Fibroblast of skin of abdomen (primary cell): Measurements from ENCODE around the gene E2F4.

Experiments
- DNase-seq: peaks from one replicate; pipeline ENCODE4 v3.0.0-alpha.2; 2013

Gene E2F4

DNA sequence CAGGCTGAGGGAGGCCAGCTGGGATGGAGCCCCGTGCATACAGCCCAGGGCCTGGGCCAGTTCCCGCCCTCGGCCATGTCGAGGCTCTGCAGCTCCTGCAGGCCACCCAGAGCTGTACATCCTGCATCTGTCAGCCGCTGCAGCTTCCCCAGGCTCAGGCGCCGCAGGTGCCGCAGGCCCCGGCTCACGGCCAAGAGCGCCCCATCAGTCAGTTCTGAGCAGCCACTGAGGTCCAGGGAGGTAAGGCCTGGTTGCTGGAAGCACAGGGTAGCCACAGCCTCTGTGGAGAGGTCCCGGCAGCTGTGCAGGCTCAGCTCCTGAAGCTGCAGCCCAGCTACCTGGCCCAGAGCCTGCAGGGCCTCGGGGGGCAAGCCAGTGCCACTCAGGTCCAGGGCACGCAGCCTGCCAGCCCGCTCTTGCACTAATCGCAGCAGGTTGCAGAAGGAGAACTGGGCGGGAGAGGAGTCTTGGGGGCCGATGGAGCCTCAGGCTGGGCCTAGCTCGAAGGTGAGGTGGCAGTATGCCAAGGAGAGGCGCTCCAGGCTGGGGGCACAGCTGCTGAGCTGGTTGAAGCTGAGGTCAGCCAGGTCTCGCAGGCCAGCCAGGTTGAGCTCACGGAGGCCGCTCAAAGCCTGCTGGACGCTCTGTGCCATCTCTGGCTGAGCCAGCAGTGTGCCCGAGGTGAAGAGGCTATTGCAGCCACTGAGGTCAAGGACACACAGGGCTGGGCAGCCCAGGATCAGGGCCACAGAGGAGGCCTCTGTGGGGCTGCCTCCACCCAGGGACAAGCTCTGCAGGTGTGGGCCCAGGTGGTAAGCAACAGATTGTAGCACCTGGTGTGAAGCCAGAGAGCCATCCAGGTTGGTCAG lies 18.3 kb downstream of the E2F4 start:
- no peak for DNase-seq

DNA sequence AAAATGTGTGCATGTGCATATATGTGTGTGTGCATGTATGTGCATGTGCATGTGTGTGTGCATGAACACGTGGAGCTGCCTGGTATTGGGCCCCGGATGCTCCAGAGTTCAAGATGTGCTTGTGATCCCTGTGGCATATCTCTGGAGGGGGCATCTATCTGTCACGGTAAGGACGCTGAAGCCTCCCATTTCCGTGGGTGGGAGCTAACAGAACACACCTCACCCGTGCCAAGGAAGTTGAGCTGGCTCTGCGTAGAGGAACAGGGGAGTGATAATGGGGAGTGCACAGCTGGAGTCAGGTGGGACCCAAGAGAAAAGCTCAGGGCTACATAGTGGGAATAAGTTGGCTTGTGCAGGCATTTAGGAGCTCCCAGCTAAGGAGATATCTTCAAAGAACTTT lies 19.7 kb downstream of the E2F4 start:
- DNase-seq, result no peak

DNA sequence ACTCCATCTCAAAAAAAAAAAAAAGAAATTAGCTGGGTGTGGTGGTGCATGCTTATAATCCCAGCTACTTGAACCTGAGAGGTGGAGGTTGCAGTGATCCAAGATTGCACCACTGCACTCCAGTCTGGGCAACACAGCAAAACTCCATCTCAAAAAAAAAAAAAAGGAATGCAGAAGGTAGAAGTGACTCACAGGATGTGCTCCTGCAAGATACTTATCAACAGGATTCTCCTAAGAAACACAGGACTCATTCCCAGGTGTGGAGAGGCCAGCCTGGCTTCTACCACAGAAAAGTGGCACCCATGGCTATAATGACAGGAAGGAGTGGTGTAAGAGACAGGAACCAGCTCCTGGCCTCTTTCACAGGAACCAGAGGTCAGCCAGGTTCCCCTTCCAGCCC lies 20.8 kb downstream of the E2F4 start:
- no peak for DNase-seq

DNA sequence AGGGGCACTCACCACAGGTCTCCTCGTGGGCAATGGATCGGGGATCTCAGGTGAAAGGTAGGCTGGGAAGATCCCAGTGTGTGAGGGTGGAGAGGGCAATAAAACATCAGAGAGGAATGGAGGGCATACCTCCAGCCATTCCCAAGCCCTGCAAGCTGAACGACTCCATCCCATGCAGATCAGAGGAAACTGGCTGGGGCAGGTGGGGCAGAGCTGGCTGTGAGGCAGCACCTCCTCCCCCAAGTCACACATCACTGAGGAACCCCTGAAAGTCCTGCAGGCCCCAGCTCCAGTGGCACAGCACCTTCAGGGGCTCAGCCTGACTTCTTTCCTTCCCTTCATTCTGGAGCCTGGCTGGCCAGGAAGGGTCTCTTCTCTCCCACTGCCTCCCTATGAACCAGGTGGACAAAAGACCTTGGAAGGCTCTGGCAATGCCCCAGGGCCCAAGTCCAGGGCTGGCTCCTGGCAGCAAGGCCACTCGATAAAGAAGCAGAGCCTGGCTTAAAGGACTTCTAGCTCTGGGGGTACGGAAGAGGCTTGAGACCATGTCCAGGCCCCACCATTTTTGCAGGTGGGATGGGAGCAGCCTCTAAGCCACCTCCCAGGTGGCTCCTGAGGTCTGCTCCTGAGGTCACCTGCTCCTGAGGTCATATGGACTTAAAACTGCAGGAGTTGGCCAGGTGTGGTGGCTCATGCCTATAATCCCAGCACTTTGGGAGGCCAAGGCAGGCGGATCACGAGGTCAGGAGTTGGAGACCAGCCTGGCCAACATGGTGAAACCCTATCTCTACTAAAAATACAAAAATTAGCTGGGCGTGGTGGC lies 21.5 kb downstream of the E2F4 start:
- no peak for DNase-seq

DNA sequence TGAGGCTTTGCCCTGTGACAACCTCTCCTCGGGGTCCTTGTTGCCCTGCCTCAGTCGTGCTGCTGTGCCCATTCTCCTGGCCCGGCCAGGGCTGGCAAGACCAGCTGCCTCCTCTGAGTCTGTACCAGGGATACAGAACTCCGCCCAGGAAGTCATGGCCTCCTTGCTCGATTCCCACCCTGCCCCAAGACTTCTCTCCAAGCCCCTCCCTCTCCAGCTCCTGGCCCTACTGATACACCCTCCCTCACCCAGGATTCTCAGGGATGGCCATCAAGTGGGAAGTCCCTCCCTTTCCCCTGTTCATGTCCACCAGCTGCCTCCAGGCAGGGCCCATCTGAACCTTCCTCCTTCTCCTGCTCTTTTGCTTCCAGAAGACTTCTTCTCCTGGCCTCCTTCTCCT lies 23.8 kb downstream of the E2F4 start:
- no peak for DNase-seq

DNA sequence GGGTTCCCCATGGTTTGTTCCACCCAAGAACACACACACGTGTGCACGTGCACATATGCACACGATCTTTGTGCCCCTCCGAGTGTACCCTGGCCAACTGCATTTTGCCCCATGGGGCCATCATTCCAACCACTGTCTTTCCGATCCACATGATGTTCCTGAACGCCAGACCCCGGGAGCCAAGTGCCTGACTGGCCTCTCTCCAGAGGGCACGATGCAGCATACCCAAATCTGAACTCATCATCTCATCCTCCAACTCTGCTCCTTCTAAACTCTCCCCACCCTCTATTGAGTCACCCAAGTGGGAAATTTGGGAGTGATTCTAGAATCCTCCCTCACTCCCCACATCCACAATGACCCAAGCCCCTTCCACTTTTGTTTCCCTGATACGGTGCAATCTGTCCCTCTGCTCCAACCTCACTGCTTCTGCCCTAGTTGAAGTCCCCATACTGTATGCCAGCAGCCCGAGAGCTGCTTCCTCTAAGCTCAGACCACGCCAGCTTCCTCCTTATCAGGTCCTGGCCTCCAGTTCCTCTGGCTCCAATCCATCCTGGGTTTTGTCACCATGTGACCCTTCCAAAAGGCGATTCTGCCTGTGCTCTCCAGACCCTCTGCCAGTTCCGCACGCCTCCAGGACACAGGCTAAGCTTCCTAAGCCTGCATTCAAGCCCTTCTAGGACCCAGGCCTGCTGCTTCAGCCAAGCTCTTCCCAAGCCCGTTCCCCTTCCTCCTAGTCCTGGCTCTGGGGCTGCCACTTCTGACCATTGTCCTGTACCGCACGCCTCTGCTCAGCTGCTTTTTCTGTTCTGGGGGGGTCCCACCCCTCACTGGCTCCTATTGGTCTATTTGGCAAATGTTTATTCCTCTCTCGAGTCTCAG lies 24.9 kb downstream of the E2F4 start:
- no peak for DNase-seq

DNA sequence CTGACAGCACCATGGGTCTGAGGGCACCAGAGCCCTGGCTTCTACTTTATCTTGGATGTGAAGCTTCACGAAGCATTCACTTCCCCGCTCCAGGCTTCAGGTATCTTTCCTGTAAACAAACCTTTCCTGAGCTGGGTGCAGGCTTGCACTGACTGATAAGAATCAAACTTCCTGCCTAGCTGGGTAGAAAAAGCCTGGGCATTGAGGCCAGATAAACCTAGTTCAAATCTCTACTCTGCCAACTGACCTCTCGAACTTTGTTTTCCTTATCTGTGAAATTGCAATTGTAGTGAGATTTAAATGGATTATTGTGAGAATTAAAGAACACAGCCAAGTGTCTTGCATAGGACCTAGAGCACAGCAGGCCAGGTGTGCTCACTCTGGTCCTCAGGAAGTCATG lies 32.0 kb downstream of the E2F4 start:
- no peak for DNase-seq

DNA sequence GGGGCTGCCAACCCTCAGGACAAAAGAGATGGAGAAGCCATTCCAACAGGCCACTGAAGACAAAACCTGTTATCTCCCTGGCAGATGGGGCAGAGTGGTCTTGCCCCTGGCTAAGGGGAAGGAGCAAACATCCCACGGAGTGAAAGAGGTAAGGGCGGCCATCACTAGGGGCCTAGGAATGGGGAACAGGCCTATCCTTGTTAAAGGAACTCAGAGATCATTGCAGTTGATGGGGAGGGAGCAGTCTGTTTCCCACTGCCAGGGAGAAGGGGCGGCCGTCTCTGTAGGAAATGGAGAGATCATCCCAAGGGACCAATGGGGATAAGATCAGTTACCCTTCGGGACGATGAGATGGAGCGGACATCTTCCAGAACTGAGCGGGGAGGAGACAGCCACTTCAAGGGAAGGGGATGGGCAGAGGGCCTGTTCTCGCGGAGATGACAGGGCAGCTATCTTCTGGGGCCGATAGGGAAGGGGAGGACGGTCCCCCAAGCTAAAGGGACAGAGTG lies 34.4 kb downstream of the E2F4 start:
- no peak for DNase-seq

DNA sequence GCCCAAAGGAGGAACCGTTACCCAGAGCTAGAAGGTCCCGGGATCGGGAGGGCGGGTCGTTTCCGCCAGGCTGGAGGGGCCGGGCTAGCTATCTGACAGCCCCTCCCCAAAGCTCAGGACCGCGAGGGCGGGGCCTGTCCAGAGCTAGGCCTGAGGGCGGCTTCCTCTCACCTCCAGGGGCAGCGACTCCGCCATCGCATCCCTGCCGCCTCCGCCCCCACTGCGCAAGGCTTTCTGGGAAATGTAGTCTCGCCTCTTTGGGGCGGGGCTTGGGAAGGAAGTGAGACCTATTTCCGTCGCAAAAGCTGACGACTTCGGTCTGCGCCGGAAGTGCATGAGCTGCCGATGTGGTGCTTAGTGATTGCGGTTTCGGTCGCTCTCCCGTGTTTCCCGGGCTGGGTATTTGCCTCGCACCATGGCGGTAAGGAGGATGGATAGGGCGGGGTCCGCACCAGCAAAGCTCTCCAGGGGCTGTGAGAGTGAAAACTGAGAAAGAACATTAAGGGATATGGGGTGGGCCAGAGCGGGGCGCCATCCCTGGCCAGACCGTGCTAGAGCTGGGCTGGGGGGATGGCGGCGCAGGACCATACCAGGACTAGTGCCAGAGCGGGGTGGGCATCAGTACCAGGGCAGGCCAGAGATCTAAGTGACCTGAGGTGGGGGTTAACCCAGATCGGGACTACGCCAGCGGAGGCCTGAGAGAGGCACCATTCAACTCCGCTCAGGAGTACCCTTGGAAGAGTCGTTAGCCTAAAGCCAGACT lies 35.0 kb downstream of the E2F4 start, which contains the start of gene TMEM208:
Gene TMEM208 (plus strand): TSS at position 327 of the 763 bp plus-strand sequence. CDS start 89 bp downstream, at position 416.
- DNase-seq, result peak; percentile 99

DNA sequence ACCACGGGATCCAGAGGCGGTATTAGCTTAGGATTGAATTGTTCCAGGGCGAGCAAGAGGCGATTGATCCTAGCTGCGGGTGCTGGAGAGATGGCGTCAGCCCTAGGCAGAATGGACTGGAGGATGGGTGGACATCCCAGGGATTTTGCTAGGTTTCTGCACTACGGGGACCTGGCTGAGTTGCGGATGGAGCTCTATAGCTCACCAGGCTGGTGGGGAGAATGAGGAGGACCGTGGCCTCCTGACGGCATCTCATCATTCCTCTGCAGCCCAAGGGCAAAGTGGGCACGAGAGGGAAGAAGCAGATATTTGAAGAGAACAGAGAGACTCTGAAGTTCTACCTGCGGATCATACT lies 35.6 kb downstream of the E2F4 start:
- no peak for DNase-seq

DNA sequence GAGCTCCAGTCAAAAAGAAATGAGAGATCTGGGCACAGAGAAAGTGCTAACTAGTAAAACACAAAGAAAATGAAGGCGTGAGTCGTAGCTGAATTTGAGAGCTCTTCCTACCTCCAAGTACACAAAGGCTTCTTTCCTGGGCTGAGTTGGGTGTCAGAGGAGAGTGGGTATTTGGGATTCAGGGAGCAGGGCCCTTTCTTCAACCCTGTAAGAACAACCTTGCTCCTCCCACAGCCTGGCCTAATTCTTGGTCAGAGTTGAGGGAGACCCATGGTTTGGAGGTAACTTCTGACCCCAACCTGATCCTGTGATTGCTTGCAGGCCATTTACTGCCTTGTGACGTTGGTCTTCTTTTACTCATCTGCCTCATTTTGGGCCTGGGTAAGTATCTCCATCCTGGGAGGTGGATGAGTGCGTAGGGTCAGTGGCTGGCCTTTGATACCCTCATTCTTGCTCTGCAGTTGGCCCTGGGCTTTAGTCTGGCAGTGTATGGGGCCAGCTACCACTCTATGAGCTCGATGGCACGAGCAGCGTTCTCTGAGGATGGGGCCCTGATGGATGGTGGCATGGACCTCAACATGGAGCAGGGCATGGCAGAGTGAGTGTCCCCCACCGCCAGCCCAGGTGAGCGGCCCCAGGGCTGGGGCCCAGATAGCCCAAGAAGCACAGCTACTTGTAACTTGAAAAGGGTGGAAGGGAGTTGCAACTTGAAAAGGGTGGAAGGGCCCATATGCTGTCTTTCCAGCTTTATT lies 36.3 kb downstream of the E2F4 start:
- DNase-seq, result no peak

DNA sequence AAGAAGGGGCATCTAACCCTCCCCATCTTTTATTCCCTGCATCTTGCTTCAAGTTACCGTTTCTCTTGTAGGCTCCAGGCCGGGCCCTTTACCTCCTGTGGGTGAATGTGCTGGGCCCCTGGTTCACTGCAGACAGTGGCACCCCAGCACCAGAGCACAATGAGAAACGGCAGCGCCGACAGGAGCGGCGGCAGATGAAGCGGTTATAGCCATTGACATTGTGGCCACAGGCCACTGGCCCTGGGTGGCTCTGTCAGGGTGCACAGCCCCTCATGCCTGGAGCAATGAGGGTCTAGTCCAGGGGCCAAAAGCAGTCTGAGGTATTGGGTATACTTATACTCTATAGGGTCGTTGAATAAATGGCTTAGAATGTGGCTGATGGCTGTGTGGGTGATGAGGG lies 37.0 kb downstream of the E2F4 start:
- no peak for DNase-seq

DNA sequence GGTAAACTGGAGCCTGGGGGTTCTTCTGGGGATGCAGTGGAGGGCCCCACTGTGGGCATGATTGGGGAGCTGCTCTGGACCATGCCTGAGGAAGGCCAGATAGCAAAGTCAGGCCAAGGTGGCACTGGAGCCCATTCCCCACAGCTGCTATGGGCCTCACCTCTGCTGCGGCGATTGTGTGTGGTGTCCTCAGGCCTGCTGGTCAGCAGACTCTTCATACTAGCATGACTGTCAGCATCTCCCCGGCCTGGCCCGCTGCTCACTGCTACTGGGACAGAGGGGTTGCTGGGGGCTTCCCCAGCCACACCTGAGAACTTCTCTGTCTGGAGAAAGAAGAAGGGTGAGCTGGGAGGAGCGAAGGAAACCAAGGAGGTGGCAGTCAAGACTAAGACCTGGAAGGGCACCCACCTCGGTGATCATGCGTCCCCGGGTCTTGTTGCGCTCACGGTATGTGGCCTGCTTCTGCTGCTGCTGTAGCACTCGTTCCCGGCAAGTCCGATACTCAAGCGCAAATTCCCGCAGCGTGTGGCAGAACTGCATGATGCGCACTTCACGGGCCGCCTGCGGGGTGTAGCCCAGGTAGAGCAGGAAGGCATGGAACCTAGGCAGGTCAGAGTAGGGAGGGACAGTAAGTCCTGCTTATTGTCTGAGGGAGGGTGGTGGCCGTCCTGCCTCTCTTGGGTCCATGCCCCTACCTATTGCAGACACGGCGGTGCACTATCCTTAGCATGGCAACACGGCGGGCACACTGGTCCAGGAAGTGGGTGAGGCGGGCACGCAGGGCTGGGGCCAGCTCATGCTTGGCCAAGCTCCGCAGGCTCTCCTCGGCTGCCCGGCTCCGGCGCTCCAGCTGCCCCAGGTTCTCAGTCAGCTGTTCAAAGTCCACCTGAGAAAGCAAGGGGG lies 38.2 kb downstream of the E2F4 start:
- no peak for DNase-seq

DNA sequence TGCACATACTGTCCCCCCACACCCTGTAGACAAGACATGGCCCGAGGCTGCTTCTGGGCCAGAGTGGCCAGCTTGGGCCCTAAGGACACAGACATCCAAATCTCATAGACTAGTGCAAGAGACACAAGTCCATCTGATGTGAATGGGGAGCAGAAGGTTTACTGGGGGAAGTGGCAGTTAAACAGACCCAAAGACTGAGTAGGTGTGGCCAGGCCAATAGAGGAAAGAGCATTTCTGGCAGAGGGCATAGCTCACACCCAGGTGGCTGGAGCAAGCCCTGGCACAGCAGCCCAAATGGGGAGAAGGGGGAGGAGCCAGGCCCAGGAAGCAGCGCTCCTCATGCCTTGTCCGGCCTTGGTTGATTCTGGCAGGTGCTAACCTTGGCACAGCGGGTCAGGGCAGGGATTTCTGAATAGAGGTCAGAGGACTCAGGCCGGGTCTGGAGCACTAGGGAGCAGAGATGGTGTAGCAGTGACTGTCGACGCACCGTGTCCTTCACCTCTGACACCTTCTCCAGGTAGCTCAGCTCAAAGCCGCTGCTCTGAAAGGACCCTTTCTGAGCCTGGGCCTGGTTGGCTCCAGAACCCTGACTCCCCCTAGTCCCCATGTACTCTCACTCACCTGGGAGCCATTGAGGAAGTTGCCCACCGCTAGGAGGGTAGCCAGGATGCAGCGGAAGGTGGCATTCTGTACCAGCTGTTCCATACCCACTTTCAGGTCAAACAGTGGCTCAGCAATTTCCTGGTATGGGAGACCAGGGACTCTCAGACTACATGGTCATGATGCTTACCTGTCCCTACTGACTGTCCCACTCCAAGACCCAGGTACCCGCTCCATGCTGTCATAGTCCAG lies 39.1 kb downstream of the E2F4 start:
- DNase-seq, result no peak

DNA sequence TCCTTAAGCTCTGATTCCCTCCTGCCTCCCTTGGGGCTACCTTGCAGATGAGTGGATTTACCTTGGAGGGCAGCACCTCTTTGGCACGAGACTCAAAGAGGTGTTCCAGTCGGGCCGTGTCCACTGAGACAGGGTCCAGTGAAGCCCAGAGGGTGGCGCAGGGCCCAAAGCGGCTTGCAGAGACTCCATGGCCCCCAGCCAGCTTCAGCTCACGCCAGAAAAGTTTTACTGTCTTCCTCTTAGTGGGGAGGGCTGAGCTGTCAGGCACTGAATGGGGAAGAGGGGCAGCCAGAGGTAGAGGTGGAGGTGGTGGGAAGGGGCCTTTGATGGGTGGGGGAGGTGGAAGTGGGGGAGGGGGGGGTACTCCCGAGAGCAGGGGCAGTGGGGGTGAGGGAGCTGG lies 41.6 kb downstream of the E2F4 start:
- DNase-seq, result no peak

DNA sequence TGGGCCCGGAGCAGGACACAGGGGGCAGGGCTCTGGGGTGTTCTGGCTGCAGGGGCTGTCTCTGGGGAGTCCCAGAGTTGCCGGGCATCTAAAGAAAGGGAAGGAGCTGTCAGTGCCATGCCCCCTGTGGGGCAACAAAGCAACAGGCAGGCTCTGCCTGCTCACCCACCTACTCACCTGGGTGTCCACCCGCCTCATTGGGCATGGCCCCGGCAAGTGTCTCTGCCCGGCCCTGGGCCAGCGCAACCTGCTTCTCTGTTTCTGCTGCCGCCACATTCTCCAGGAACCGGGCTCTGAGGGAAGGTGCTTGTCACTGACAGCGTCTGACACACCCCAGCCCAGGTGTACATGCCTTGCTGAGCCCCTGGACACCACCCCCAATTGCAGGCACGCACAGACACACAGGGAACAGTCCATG lies 42.2 kb downstream of the E2F4 start:
- DNase-seq, result no peak

DNA sequence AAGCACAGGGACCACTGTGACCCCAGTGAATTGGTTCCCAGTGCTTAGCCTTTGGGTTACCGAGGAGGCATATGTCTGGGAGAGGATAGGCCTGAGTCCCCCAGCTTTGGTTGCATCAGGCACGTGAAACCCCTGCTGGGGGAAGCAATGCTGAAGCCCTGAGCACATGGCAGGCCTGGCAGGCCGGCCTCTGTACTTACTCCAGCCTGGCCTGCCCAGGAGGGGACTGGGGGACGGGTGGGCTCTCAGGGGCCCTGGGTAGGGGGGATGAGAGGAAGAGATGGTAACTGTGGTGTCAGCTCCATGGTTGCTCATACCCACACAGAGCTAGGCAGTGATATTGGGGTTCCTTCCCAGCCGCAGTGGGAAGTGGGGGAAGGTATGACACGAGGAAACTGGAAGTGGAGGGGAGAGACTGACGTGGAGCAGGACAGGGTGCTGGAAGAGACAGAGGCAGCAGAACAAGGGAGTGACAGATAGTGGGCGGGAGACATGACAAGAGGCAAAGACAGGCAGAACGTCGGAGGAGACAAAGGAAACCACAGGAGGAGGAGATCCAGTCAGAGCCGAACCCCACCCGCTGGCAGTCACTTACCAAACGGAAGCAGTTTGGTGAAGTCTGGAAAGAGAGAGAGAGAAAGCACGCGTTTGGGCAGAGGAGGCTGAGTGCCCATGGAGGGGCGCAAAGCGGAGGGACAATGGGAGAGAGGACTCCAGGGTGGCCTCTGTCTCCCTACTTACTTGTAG lies 44.0 kb downstream of the E2F4 start:
- no peak for DNase-seq
